Stomach smooth muscle (tissue), 2 donors: ENCODE measurements around the gene SLC39A11.

ENCODE experiments used
- H3K27ac ChIP-seq: one replicate; pipeline ENCODE4 v1.7.0; 2013; ENCODE audit warnings: mild to moderate bottlenecking, low read length, inconsistent platforms
- H3K27me3 ChIP-seq, 2 donors: one replicate each; pipeline ENCODE4 v1.7.0; 2013; ENCODE audit warnings: low read length in 2 of 2; ENCODE audit not compliant: insufficient read depth in 2 of 2, control insufficient read depth in 1 of 2
- H3K36me3 ChIP-seq, 2 donors: one replicate each; pipeline ENCODE4 v1.7.0; 2013; ENCODE audit warnings: low read length in 2 of 2; ENCODE audit not compliant: control insufficient read depth in 2 of 2, insufficient read depth in 2 of 2
- H3K4me1 ChIP-seq: one replicate; pipeline ENCODE4 v1.7.0; 2013; ENCODE audit warnings: low read length; ENCODE audit not compliant: control insufficient read depth, insufficient read depth
- H3K4me3 ChIP-seq, 2 donors: one replicate each; pipeline ENCODE4 v1.7.0; 2013; ENCODE audit warnings: low read length in 2 of 2
- H3K9ac ChIP-seq, 2 donors: one replicate each; pipeline ENCODE4 v1.7.0; 2013; ENCODE audit warnings: low read length in 2 of 2, mild to moderate bottlenecking in 1 of 2
- H3K9me3 ChIP-seq, 2 donors: one replicate each; pipeline ENCODE4 v1.7.0; 2013; ENCODE audit warnings: low read length in 2 of 2; ENCODE audit not compliant: control insufficient read depth in 2 of 2
- donor health status: healthy.
- donor health status: Pancreatic carcinoma.

SLC39A11 gene

GRCh38 chr17:72811976-72812687 lies 280.4 kb downstream of the SLC39A11 start:
- Histone ChIP-seq H3K9me3 (peaks cover 0 to 3% of the 10 kb centered on the region in 2 donors), H3K27me3 (no peaks in the 10 kb centered on the region), H3K36me3 (peaks cover 3% of the 10 kb centered on the region in 2 donors), H3K9ac (no peak overlapping the region), H3K27ac (no peak overlapping the region), H3K4me3 (no peak overlapping the region), H3K4me1 (no peaks in the 10 kb centered on the region)

GRCh38 chr17:72810991-72811508 lies 281.4 kb downstream of the SLC39A11 start:
- H3K4me1 ChIP-seq, result no peaks in the 10 kb centered on the region
- no peaks in the 10 kb centered on the region for H3K27me3 ChIP-seq
- peaks cover 3% of the 10 kb centered on the region in 2 donors for H3K36me3 ChIP-seq
- no peak overlapping the region for H3K4me3 ChIP-seq
- H3K9me3 ChIP-seq, result peaks cover 0 to 3% of the 10 kb centered on the region in 2 donors
- H3K27ac ChIP-seq, result no peak overlapping the region
- no peak overlapping the region for H3K9ac ChIP-seq

DNA sequence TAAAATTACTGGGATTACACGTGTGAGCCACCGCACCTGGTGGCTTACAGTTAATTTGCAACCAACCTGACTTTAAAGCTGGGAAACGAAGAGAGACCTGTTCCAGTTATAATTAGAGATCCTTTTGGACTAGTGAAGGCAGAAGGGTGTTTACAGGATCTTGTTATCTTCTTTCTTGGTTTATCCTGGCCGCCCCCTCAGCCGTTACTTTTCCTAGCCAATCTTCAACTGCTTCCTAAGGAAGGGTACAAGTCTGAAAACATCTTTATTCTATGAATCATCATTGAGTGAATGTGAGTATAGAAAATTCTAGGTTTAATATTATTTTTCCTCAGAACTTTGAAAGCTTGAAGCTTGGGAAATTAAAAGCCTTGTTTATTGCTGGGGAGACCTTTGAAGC lies 286.5 kb downstream of the SLC39A11 start:
- Histone ChIP-seq H3K4me3 (no peak overlapping the region), H3K4me1 (no peaks in the 10 kb centered on the region), H3K9me3 (peaks cover 2 to 3% of the 10 kb centered on the region in 2 donors), H3K9ac (no peak overlapping the region), H3K27me3 (no peaks in the 10 kb centered on the region), H3K36me3 (no peaks in the 10 kb centered on the region), H3K27ac (no peak overlapping the region)

DNA sequence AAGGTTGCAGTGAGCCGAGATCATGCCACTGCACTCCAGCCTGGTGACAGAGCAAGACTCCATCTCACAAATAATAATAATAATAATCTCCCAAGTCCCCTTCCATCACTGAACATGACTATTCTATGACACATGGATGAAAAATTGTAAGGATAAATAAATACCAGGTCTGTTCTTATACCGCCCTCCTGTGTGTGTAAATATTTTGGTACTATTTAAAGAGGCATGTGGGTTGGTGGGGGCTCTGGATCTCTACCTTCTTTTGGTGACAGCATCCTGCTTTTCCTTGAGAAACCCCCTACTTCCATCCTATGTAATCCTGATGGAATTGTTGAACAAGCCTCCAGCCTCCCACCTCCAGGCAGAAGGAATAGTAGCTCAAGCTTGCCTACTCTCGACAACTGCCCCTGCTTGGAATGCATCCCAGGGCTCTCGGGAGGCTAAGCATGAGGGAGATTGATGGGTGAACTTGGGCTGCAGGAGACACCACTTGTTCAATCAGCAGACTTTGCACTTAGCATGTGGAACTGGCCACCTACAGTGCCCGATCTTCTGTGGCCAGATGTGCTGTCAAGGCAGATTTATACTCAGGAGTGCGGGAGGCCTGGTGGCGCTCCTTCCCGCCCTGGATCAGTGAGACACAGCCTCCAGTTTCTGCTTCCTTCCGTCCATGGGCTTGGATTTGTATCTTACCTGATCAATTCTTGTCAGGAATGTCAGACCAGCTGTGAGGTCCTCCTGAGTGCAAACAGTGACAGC lies 287.4 kb downstream of the SLC39A11 start:
- Histone ChIP-seq H3K36me3 (no peaks in the 10 kb centered on the region), H3K9ac (no peak overlapping the region), H3K4me3 (no peak overlapping the region), H3K27ac (no peak overlapping the region), H3K9me3 (peaks cover 2% of the 10 kb centered on the region in 2 donors), H3K27me3 (no peaks in the 10 kb centered on the region), H3K4me1 (no peaks in the 10 kb centered on the region)

DNA sequence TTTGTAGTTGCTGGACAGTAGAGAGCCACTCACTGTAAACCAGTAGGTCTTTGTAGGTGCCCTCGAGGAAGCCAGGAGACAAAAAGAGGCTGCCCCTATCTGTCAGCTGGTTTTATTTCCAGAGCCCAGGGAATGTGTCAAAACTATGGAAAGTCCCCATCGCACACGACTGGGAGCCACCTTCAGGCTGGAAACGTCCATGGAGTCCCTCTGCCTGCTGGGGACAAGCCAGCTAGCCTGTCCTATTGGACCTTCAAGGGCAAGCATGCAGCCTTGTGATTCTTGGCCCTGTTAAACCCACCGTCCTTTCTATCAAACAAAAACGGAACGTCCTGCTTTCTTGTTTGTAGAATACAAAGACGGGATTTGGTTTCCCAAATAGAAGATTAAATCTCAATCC lies 289.8 kb downstream of the SLC39A11 start:
- H3K4me3 ChIP-seq, result no peak overlapping the region
- H3K4me1 ChIP-seq, result no peaks in the 10 kb centered on the region
- H3K9ac ChIP-seq, result no peak overlapping the region
- H3K27ac ChIP-seq, result no peak overlapping the region
- no peaks in the 10 kb centered on the region for H3K27me3 ChIP-seq
- peaks cover 2 to 5% of the 10 kb centered on the region in 2 donors for H3K9me3 ChIP-seq
- H3K36me3 ChIP-seq, result no peaks in the 10 kb centered on the region

DNA sequence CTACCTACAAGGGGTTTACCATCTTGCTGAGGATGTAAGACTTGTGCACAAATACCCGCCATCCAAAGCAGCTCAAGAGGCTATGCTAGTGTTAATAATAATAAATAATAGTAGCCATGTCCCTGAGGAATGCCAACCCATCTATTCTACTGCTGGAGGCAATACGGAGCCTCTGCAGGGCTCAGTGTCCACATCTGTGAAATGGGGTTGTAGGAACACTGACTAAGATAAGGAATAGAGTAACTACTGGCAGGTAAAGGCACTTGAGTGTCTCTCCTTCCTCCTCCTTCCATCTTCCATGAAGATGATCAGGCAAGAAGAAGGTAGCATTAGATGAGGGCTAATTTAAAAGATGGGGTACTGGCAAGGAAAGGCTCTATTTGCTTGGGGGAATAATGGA lies 295.3 kb downstream of the SLC39A11 start:
- H3K9ac ChIP-seq, result no peak overlapping the region
- no peak overlapping the region for H3K27ac ChIP-seq
- H3K9me3 ChIP-seq, result peaks cover 20 to 24% of the 10 kb centered on the region in 2 donors
- no peaks in the 10 kb centered on the region for H3K27me3 ChIP-seq
- H3K4me1 ChIP-seq, result no peaks in the 10 kb centered on the region
- no peaks in the 10 kb centered on the region for H3K36me3 ChIP-seq
- H3K4me3 ChIP-seq, result no peak overlapping the region

DNA sequence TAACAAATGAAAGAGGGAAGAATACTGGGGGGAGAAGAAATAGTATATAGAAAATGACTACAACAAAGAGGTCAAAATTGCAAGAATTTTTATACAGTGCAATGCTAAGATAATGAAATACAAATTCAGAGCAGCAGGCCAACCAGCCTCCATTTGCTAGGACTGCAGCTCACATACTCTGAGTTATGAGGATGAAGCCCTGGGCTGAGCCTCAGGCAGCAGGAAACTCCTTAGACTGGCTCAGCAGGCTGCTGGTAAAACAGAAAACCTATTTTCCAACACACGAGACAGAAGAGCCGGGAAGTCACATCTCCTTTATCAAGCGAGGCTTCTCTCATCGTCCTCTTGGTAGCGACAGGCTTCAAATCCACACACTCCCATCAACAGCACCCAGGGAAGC lies 296.5 kb downstream of the SLC39A11 start:
- Histone ChIP-seq H3K27me3 (no peaks in the 10 kb centered on the region), H3K9me3 (peaks cover 18 to 24% of the 10 kb centered on the region in 2 donors), H3K4me1 (no peaks in the 10 kb centered on the region), H3K9ac (no peak overlapping the region), H3K4me3 (no peak overlapping the region), H3K27ac (no peak overlapping the region), H3K36me3 (no peaks in the 10 kb centered on the region)

DNA sequence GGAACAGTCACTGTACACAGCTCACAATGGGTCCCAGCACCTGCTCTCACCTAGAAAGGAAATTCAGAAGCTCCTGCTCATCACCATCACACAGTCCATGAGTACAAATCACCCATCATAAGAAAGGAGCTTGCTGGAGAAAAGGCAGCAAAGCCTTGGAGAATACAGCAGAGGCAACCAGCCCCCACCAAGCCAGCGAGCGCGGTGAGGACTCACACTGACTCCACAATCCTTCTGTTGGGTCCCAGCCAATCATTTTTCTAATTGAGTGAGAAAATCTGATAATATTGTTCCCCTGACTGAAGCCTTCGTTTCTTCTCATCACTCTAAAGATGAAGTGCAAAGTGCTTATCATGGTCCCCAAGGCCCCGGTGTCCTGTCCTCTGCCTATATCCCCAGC lies 298.3 kb downstream of the SLC39A11 start:
- Histone ChIP-seq H3K4me1 (no peaks in the 10 kb centered on the region), H3K36me3 (no peaks in the 10 kb centered on the region), H3K9me3 (peaks cover 18 to 24% of the 10 kb centered on the region in 2 donors), H3K9ac (no peak overlapping the region), H3K4me3 (no peak overlapping the region), H3K27ac (no peak overlapping the region), H3K27me3 (no peaks in the 10 kb centered on the region)

- Histone ChIP-seq H3K9ac (no peak overlapping the region), H3K9me3 (peaks cover 15 to 24% of the 10 kb centered on the region in 2 donors), H3K4me1 (no peaks in the 10 kb centered on the region), H3K27me3 (no peaks in the 10 kb centered on the region), H3K27ac (no peak overlapping the region), H3K4me3 (no peak overlapping the region), H3K36me3 (no peaks in the 10 kb centered on the region)
These were observed 299.7 kb downstream of the SLC39A11 start for GRCh38 chr17:72792771-72793170.

DNA sequence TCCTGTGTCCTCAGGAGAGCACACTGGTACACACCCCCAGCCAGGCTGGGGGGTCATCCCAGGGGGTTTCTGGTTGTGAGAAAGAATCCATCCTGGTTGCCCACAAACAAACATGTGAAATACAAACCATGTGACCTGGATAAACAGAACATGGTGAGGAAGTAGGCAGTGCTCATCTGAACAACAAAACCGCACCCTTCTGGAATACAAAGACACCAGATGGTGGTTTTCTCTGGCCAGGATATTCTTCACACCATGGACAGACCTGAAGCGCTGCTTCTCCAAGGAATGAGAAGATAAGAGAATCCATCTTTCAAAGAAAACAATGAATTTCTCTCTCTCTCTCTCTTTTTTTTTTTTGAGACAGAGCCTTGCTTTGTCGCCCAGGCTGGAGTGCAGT lies 302.3 kb downstream of the SLC39A11 start:
- H3K9ac ChIP-seq, result no peak overlapping the region
- H3K27ac ChIP-seq, result no peak overlapping the region
- no peaks in the 10 kb centered on the region for H3K36me3 ChIP-seq
- no peak overlapping the region for H3K4me3 ChIP-seq
- H3K9me3 ChIP-seq, result peaks cover 11 to 16% of the 10 kb centered on the region in 2 donors
- no peaks in the 10 kb centered on the region for H3K4me1 ChIP-seq
- no peaks in the 10 kb centered on the region for H3K27me3 ChIP-seq

- H3K27ac ChIP-seq, result no peak overlapping the region
- H3K9ac ChIP-seq, result no peak overlapping the region
- no peaks in the 10 kb centered on the region for H3K4me1 ChIP-seq
- no peak overlapping the region for H3K4me3 ChIP-seq
- peaks cover 9 to 16% of the 10 kb centered on the region in 2 donors for H3K9me3 ChIP-seq
- H3K27me3 ChIP-seq, result no peaks in the 10 kb centered on the region
- no peaks in the 10 kb centered on the region for H3K36me3 ChIP-seq
These were observed 302.8 kb downstream of the SLC39A11 start for GRCh38 chr17:72789711-72790110.
